Mesendoderm (in vitro differentiated cells): ENCODE data around the gene TMEM272.

Experiments
- DNase-seq: peaks from one replicate; pipeline ENCODE4 v3.0.0; 2013
- H2AK5ac ChIP-seq: 2 replicates; pipeline ENCODE4 v1.6.1; 2013; ENCODE audit warnings: low read length, inconsistent platforms
- H2BK120ac ChIP-seq: 2 replicates; pipeline ENCODE4 v1.6.1; 2013; ENCODE audit warnings: low read depth, mild to moderate bottlenecking, low read length, moderate library complexity, mixed read lengths
- H2BK15ac ChIP-seq: replicated peaks from 2 replicates; pipeline ENCODE4 v1.6.1; 2013; ENCODE audit warnings: low read depth, mild to moderate bottlenecking, moderate library complexity
- H2BK5ac ChIP-seq: 2 replicates; pipeline ENCODE4 v1.6.1; 2013; ENCODE audit warnings: low read length, inconsistent platforms
- H3K18ac ChIP-seq: 2 replicates; pipeline ENCODE4 v1.6.1; 2013; ENCODE audit warnings: mild to moderate bottlenecking, low read length, mixed read lengths
- H3K23ac ChIP-seq: one replicate; pipeline ENCODE4 v1.6.1; 2013; ENCODE audit warnings: low read length
- H3K27ac ChIP-seq: 2 replicates; pipeline ENCODE4 v1.5.1; 2013; ENCODE audit warnings: low read depth, mild to moderate bottlenecking, inconsistent platforms, low read length, moderate library complexity
- H3K27me3 ChIP-seq: 2 replicates; pipeline ENCODE4 v1.6.1; 2013; ENCODE audit warnings: low read length, control low read depth, mild to moderate bottlenecking, inconsistent platforms; ENCODE audit not compliant: insufficient read depth, poor library complexity
- H3K36me3 ChIP-seq: 2 replicates; pipeline ENCODE4 v1.6.1; 2013; ENCODE audit warnings: low read length, inconsistent platforms; ENCODE audit not compliant: control insufficient read depth, insufficient read depth
- H3K4ac ChIP-seq: one replicate; pipeline ENCODE4 v1.6.1; 2013; ENCODE audit warnings: low read depth, mild to moderate bottlenecking, low read length, moderate library complexity
- H3K4me1 ChIP-seq: 2 replicates; pipeline ENCODE4 v1.6.1; 2013; ENCODE audit warnings: low read depth, low read length, inconsistent platforms; ENCODE audit not compliant: control insufficient read depth
- H3K4me2 ChIP-seq: 2 replicates; pipeline ENCODE4 v1.6.1; 2013; ENCODE audit warnings: low read length
- H3K4me3 ChIP-seq: 2 replicates; pipeline ENCODE4 v1.5.1; 2013; ENCODE audit warnings: mild to moderate bottlenecking, low read length
- H3K56ac ChIP-seq: one replicate; pipeline ENCODE4 v1.6.1; 2013; ENCODE audit warnings: low read length
- H3K79me1 ChIP-seq: 2 replicates; pipeline ENCODE4 v1.6.1; 2013; ENCODE audit warnings: low read length, inconsistent platforms
- H3K79me2 ChIP-seq: 2 replicates; pipeline ENCODE4 v1.6.1; 2013; ENCODE audit warnings: mild to moderate bottlenecking, low read length; ENCODE audit not compliant: control insufficient read depth, insufficient read depth
- H3K9ac ChIP-seq: 2 replicates; pipeline ENCODE4 v1.6.1; 2013; ENCODE audit warnings: low read length, inconsistent platforms
- H4K5ac ChIP-seq: one replicate; pipeline ENCODE4 v1.6.1; 2013; ENCODE audit warnings: low read length
- H4K8ac ChIP-seq: one replicate; pipeline ENCODE4 v1.6.1; 2013; ENCODE audit warnings: low read depth, mild to moderate bottlenecking, control low read depth, low read length, moderate library complexity
- WGBS: extraction: QIAGEN DNeasy Blood & Tissue Kit; methylation state at CpG from one replicate; pipeline ENCODE4 v1.1.7; 2013; ENCODE audit warnings: low lambda C conversion rate, missing lambda C conversion rate; ENCODE audit not compliant: insufficient coverage; ENCODE audit errors: extremely low coverage; 5-methylcytosine and 5-hydroxymethylcytosine counted together

TMEM272 gene

GRCh38 chr13:51873117-51873798 is 28.3 kb upstream of the TMEM272 start:
- Histone ChIP-seq H3K36me3 (no peaks in the 10 kb centered on the region), H3K23ac (no peak overlapping the region), H3K27ac (no peak overlapping the region), H3K4ac (no peak overlapping the region), H3K56ac (no peak overlapping the region), H3K4me3 (no peak overlapping the region), H4K5ac (no peak overlapping the region), H3K4me2 (no peak overlapping the region), H4K8ac (no peak overlapping the region), H2AK5ac (no peak overlapping the region), H3K79me1 (no peaks in the 10 kb centered on the region), H2BK5ac (no peak overlapping the region), H3K27me3 (no peaks in the 10 kb centered on the region), H3K4me1 (no peaks in the 10 kb centered on the region), H3K18ac (no peak overlapping the region), H2BK120ac (no peak overlapping the region), H2BK15ac (no peak overlapping the region), H3K79me2 (no peaks in the 10 kb centered on the region), H3K9ac (no peak overlapping the region)
- no peak for DNase-seq
- no CpG with 5 or more reads among the region's 6 CpGs for WGBS

DNA sequence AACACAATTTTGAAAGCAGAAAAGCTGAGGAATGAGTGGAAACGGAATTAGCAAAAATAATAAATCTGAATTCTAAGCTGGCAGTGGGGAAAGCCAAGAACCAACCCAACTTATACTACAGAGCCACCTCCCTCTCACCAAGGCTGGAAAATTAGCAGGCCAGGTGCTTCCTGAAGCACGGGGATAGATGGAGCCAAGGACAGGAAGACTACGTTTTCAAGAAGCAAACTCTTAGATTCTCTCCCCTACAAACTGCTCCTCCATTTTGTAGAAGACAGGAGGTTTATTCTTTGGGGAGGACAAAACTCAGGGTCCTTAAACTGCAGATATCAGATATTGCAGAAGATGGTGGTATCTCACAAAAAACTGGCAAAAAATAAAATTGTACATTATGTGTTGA is 25.6 kb upstream of the TMEM272 start:
- no peak overlapping the region for H2BK120ac ChIP-seq
- H3K27ac ChIP-seq = no peak overlapping the region
- H3K4ac ChIP-seq = no peak overlapping the region
- H3K36me3 ChIP-seq = no peaks in the 10 kb centered on the region
- H3K23ac ChIP-seq = no peak overlapping the region
- H3K79me2 ChIP-seq = no peaks in the 10 kb centered on the region
- H3K27me3 ChIP-seq = no peaks in the 10 kb centered on the region
- H3K79me1 ChIP-seq = no peaks in the 10 kb centered on the region
- WGBS = no CpG with 5 or more reads among the region's 3 CpGs
- no peak overlapping the region for H4K5ac ChIP-seq
- H3K56ac ChIP-seq = no peak overlapping the region
- H3K4me1 ChIP-seq = no peaks in the 10 kb centered on the region
- no peak overlapping the region for H3K9ac ChIP-seq
- no peak overlapping the region for H3K18ac ChIP-seq
- no peak overlapping the region for H2BK5ac ChIP-seq
- no peak overlapping the region for H3K4me3 ChIP-seq
- H2AK5ac ChIP-seq = no peak overlapping the region
- H3K4me2 ChIP-seq = no peak overlapping the region
- no peak overlapping the region for H4K8ac ChIP-seq
- no peak overlapping the region for H2BK15ac ChIP-seq
- no peak for DNase-seq

DNA sequence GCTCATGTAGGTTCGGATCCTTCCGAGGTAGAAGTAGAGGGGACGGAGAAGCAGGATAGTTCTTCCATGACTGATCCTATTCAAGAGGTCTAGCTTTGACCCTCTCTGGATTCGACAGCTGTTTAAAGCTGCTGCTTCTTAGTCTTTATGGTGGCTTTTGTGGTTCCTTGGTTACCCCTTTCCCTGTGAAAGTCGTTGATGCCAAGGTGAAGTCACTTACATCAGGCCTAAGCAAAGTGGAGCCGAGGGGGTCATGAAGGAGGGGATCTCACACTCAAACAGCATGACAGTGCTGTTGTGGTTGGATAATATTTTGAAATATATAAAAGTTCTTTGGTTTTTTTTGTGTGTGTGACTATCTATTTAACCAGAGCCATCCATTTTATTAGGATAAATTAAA is 24.9 kb upstream of the TMEM272 start:
- Histone ChIP-seq H3K56ac (no peak overlapping the region), H2BK120ac (no peak overlapping the region), H3K9ac (no peak overlapping the region), H3K4me3 (no peak overlapping the region), H3K18ac (no peak overlapping the region), H2AK5ac (no peak overlapping the region), H2BK15ac (no peak overlapping the region), H3K4me1 (no peaks in the 10 kb centered on the region), H2BK5ac (no peak overlapping the region), H3K36me3 (no peaks in the 10 kb centered on the region), H3K23ac (no peak overlapping the region), H3K79me1 (no peaks in the 10 kb centered on the region), H3K27ac (no peak overlapping the region), H4K5ac (no peak overlapping the region), H3K27me3 (no peaks in the 10 kb centered on the region), H4K8ac (no peak overlapping the region), H3K4me2 (no peak overlapping the region), H3K79me2 (no peaks in the 10 kb centered on the region), H3K4ac (no peak overlapping the region)
- WGBS = no CpG with 5 or more reads among the region's 6 CpGs
- DNase-seq = no peak

DNA sequence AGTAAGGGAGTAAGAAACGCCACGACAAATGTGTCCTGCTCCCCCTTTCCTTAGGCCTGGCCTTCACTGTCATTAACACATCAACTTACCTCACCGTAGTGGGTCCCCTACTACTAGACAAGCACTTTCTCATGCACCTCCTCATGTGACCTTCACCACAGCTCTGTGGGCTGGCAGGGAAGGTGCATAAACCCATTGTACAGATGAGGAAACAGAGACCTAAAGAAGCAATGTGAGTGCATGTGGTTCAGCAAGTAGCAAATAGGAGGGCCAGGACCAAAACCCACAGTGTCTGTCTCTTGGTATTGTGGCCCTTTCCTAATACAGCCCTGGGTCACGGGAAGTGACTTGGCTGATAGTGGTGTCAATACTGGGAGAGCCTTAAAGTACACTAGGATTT is 22.1 kb upstream of the TMEM272 start:
- Histone ChIP-seq H4K5ac (no peak overlapping the region), H3K4ac (no peak overlapping the region), H3K9ac (no peak overlapping the region), H3K18ac (no peak overlapping the region), H3K36me3 (no peaks in the 10 kb centered on the region), H3K79me1 (no peaks in the 10 kb centered on the region), H4K8ac (no peak overlapping the region), H3K27ac (no peak overlapping the region), H2BK5ac (no peak overlapping the region), H3K56ac (no peak overlapping the region), H3K23ac (no peak overlapping the region), H2BK15ac (no peak overlapping the region), H3K4me1 (no peaks in the 10 kb centered on the region), H2AK5ac (no peak overlapping the region), H3K4me3 (no peak overlapping the region), H2BK120ac (no peak overlapping the region), H3K4me2 (no peak overlapping the region), H3K27me3 (no peaks in the 10 kb centered on the region), H3K79me2 (no peaks in the 10 kb centered on the region)
- WGBS = no CpG with 5 or more reads among the region's 4 CpGs
- no peak for DNase-seq

DNA sequence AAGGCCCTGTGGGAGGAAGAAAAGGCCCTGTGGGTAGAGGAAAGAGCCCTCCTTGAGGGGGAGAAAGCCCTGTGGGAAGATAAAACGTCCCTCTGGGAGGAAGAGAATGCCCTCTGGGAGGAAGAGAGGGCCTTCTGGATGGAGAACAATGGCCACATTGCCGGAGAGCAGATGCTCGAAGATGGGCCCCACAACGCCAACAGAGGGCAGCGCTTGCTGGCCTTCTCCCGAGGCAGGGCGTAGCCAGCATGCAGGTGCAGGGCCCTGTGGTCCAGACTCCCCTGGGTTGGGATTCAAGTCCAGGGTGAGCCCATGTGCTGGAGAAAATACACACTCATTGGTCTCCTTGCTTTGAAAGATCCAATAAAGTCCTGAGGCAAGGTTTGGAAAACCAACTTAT is 20.9 kb upstream of the TMEM272 start:
- H3K4me3 ChIP-seq = no peak overlapping the region
- peak; percentile 34 for DNase-seq

DNA sequence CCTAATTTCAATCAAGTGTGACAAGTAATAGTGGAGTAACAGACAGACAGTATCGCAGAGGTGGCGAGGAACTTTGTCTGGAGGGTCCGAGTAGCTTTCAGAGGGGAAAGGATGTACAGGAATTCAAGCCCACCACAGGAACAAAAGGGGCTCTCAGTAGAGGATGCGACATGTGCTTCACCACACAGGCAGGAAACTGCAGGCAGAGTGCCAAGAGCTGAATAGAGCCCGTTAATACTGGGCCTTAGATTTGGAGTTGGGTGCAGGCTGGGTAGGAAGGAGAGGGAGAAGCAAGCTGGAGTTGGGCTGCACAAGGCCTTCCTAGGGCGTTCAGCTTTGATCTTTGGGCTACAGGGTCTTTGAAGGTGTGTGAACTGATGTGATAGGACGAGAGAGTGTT is 18.0 kb upstream of the TMEM272 start:
- Histone ChIP-seq H3K56ac (no peak overlapping the region), H2AK5ac (no peak overlapping the region), H3K36me3 (no peaks in the 10 kb centered on the region), H3K4me1 (no peaks in the 10 kb centered on the region), H2BK5ac (no peak overlapping the region), H4K8ac (no peak overlapping the region), H3K27ac (no peak overlapping the region), H3K18ac (no peak overlapping the region), H3K9ac (no peak overlapping the region), H3K23ac (no peak overlapping the region), H3K4me3 (no peak overlapping the region), H3K4me2 (no peak overlapping the region), H3K79me1 (no peaks in the 10 kb centered on the region), H2BK120ac (no peak overlapping the region), H3K27me3 (no peaks in the 10 kb centered on the region), H2BK15ac (no peak overlapping the region), H3K79me2 (no peaks in the 10 kb centered on the region), H4K5ac (no peak overlapping the region), H3K4ac (no peak overlapping the region)
- no peak for DNase-seq
- WGBS = no CpG with 5 or more reads among the region's 7 CpGs

More for the DNA sequence above, 20.9 kb upstream of the TMEM272 start:
- Histone ChIP-seq H3K56ac (no peak overlapping the region), H3K79me2 (no peaks in the 10 kb centered on the region), H3K4me1 (no peaks in the 10 kb centered on the region), H2BK15ac (no peak overlapping the region), H2BK120ac (no peak overlapping the region), H3K4me2 (no peak overlapping the region), H2BK5ac (no peak overlapping the region), H4K5ac (no peak overlapping the region), H3K9ac (no peak overlapping the region), H2AK5ac (no peak overlapping the region), H3K4ac (no peak overlapping the region), H3K36me3 (no peaks in the 10 kb centered on the region), H3K27me3 (no peaks in the 10 kb centered on the region), H3K23ac (no peak overlapping the region), H3K18ac (no peak overlapping the region), H4K8ac (no peak overlapping the region), H3K79me1 (no peaks in the 10 kb centered on the region), H3K27ac (no peak overlapping the region)
- WGBS = no CpG with 5 or more reads among the region's 7 CpGs
